ENCODE data around the gene PTCSC3. TPM values are rescaled to one million over a fixed set of nuclear protein-coding genes. Genes with fewer than 3 reads are reported as not detected.

Gene PTCSC3
- total RNA-seq, result not detected in 2 replicates

GRCh38 chr14:36176524-36176923, at the start of gene PTCSC3:
TSS of gene PTCSC3 (minus strand) at chr14:36176722.
- no peak for FAIRE-seq
- no peaks in the 10 kb centered on the region for H3K36me3 ChIP-seq (ENCODE audit: control insufficient read depth, insufficient read depth, low read length)
- no peaks in the 10 kb centered on the region for H3K27me3 ChIP-seq (ENCODE audit: control insufficient read depth, insufficient read depth, low read length)
- H3K4me3 ChIP-seq (ENCODE audit: low read depth, low read length), result no peak within 1 kb of the TSS
- TF ChIP-seq CTCF (IDR thresholded peaks at IDR 0.05; ENCODE audit: insufficient read depth, low read length, severe bottlenecking), result no peak
- no peak for DNase-seq (ENCODE audit: low read depth)

- Histone ChIP-seq H3K27me3 (ENCODE audit: control insufficient read depth, insufficient read depth, low read length) (no peaks in the 10 kb centered on the region), H3K4me3 (ENCODE audit: low read depth, low read length) (no peak overlapping the region), H3K36me3 (ENCODE audit: control insufficient read depth, insufficient read depth, low read length) (no peaks in the 10 kb centered on the region)
- FAIRE-seq, result no peak
- no peak for TF ChIP-seq CTCF (IDR thresholded peaks at IDR 0.05; ENCODE audit: insufficient read depth, low read length, severe bottlenecking)
- DNase-seq (ENCODE audit: low read depth), result peak; percentile 54
Observed at GRCh38 chr14:36226164-36226563, 49.6 kb upstream of the PTCSC3 start.

- TF ChIP-seq CTCF (IDR thresholded peaks at IDR 0.05; ENCODE audit: insufficient read depth, low read length, severe bottlenecking), result no peak
- peak; percentile 55 for DNase-seq (ENCODE audit: low read depth)
- no peak overlapping the region for H3K4me3 ChIP-seq (ENCODE audit: low read depth, low read length)
- no peaks in the 10 kb centered on the region for H3K27me3 ChIP-seq (ENCODE audit: control insufficient read depth, insufficient read depth, low read length)
- H3K36me3 ChIP-seq (ENCODE audit: control insufficient read depth, insufficient read depth, low read length), result no peaks in the 10 kb centered on the region
- no peak for FAIRE-seq
Observed at GRCh38 chr14:36224176-36224575, 47.7 kb upstream of the PTCSC3 start.

- FAIRE-seq, result no peak
- no peaks in the 10 kb centered on the region for H3K36me3 ChIP-seq (ENCODE audit: control insufficient read depth, insufficient read depth, low read length)
- no peak for TF ChIP-seq CTCF (IDR thresholded peaks at IDR 0.05; ENCODE audit: insufficient read depth, low read length, severe bottlenecking)
- H3K4me3 ChIP-seq (ENCODE audit: low read depth, low read length), result no peak overlapping the region
- no peaks in the 10 kb centered on the region for H3K27me3 ChIP-seq (ENCODE audit: control insufficient read depth, insufficient read depth, low read length)
- DNase-seq (ENCODE audit: low read depth), result no peak
Observed at GRCh38 chr14:36223558-36223957, 47.0 kb upstream of the PTCSC3 start.

GRCh38 chr14:36222952-36223468, 46.5 kb upstream of the PTCSC3 start:
- FAIRE-seq (no peak), DNase-seq (ENCODE audit: low read depth) (peak; percentile 54)
- no peak overlapping the region for H3K4me3 ChIP-seq (ENCODE audit: low read depth, low read length)
- no peaks in the 10 kb centered on the region for H3K27me3 ChIP-seq (ENCODE audit: control insufficient read depth, insufficient read depth, low read length)
- no peak for TF ChIP-seq CTCF (IDR thresholded peaks at IDR 0.05; ENCODE audit: insufficient read depth, low read length, severe bottlenecking)
- no peaks in the 10 kb centered on the region for H3K36me3 ChIP-seq (ENCODE audit: control insufficient read depth, insufficient read depth, low read length)

GRCh38 chr14:36222337-36222736, 45.8 kb upstream of the PTCSC3 start:
- FAIRE-seq, result no peak
- DNase-seq (ENCODE audit: low read depth), result no peak
- Histone ChIP-seq H3K4me3 (ENCODE audit: low read depth, low read length) (no peak overlapping the region), H3K27me3 (ENCODE audit: control insufficient read depth, insufficient read depth, low read length) (no peaks in the 10 kb centered on the region), H3K36me3 (ENCODE audit: control insufficient read depth, insufficient read depth, low read length) (no peaks in the 10 kb centered on the region)
- no peak for TF ChIP-seq CTCF (IDR thresholded peaks at IDR 0.05; ENCODE audit: insufficient read depth, low read length, severe bottlenecking)

Data from bronchial epithelial cell (primary cell).